Ishikawa (cell line): ENCODE measurements around the gene DNASE1L3.

Experiments used
- CEBPB ChIP-seq: IDR thresholded peaks from 2 replicates; pipeline ENCODE4 v1.6.1; 2012
- CREB1 ChIP-seq: IDR thresholded peaks from 2 replicates; pipeline ENCODE4 v1.6.1; 2012; ENCODE audit warnings: low read depth
- EGR1 ChIP-seq: IDR thresholded peaks from 2 replicates; pipeline ENCODE4 v1.6.1; 2012
- EP300 ChIP-seq: IDR thresholded peaks from 2 replicates; pipeline ENCODE4 v1.6.1; 2012; ENCODE audit warnings: borderline replicate concordance
- FOXM1 ChIP-seq: IDR thresholded peaks from 2 replicates; pipeline ENCODE4 v1.6.1; 2012; ENCODE audit warnings: low read depth, borderline replicate concordance
- MAX ChIP-seq: IDR thresholded peaks from 2 replicates; pipeline ENCODE4 v1.6.1; 2012
- NFIC ChIP-seq: IDR thresholded peaks from 2 replicates; pipeline ENCODE4 v1.6.1; 2012
- RAD21 ChIP-seq: IDR thresholded peaks from 2 replicates; pipeline ENCODE4 v1.6.1; 2012; ENCODE audit warnings: low read depth
- REST ChIP-seq: IDR thresholded peaks from 2 replicates; pipeline ENCODE4 v1.6.1; 2012; ENCODE audit warnings: low read depth, mild to moderate bottlenecking
- TAF1 ChIP-seq: IDR thresholded peaks from 2 replicates; pipeline ENCODE4 v1.6.1; 2012; ENCODE audit warnings: low read depth, mild to moderate bottlenecking
- TCF12 ChIP-seq: IDR thresholded peaks from 2 replicates; pipeline ENCODE4 v1.6.1; 2012; ENCODE audit warnings: low read depth
- TEAD4 ChIP-seq: IDR thresholded peaks from 2 replicates; pipeline ENCODE4 v1.6.1; 2012
- USF1 ChIP-seq: IDR thresholded peaks from 2 replicates; pipeline ENCODE4 v1.6.1; 2012
- YY1 ChIP-seq: IDR thresholded peaks from 2 replicates; pipeline ENCODE4 v1.6.1; 2012; ENCODE audit warnings: low read depth
- ZBTB7A ChIP-seq: IDR thresholded peaks from 2 replicates; pipeline ENCODE4 v1.6.1; 2012; ENCODE audit warnings: low read depth

DNASE1L3 gene

GRCh38 chr3:58210761-58211460 is at the start of gene DNASE1L3:
Gene DNASE1L3 (minus strand): TSS chr3:58210972. CDS start chr3:58210906, 66 bp downstream.
- TF ChIP-seq TAF1 (no peak), EP300 (no peak)

- TF ChIP-seq NFIC (no peak), TEAD4 (no peak), CEBPB (no peak), RAD21 (no peak), REST (no peak), YY1 (no peak), MAX (no peak), CREB1 (no peak), TAF1 (no peak), USF1 (no peak), TCF12 (no peak), FOXM1 (no peak), EP300 (no peak), ZBTB7A (no peak)
Measured at GRCh38 chr3:58260261-58260731, 49.5 kb upstream of the DNASE1L3 start.

GRCh38 chr3:58258392-58259055 is 47.8 kb upstream of the DNASE1L3 start:
- TF ChIP-seq REST = no peak
- TF ChIP-seq YY1 = no peak
- TF ChIP-seq EGR1 = no peak
- TF ChIP-seq TAF1 = no peak
- TF ChIP-seq TCF12 = no peak
- TF ChIP-seq CREB1 = no peak
- no peak for TF ChIP-seq FOXM1
- no peak for TF ChIP-seq RAD21
- no peak for TF ChIP-seq NFIC
- no peak for TF ChIP-seq USF1
- no peak for TF ChIP-seq ZBTB7A
- no peak for TF ChIP-seq CEBPB

- TF ChIP-seq TCF12 (no peak), TEAD4 (no peak), YY1 (no peak), FOXM1 (no peak), USF1 (no peak), TAF1 (no peak), EGR1 (no peak)
Measured at GRCh38 chr3:58256511-58256910, 45.7 kb upstream of the DNASE1L3 start.

- TF ChIP-seq REST (no peak), YY1 (no peak), CEBPB (no peak), FOXM1 (no peak), MAX (no peak), NFIC (no peak), USF1 (no peak), TEAD4 (no peak), ZBTB7A (no peak), EGR1 (no peak)
Measured at GRCh38 chr3:58256061-58256460, 45.3 kb upstream of the DNASE1L3 start.
